HFF-Myc (cell line): Measurements from ENCODE around the gene SPIRE2.
A peak's percentile ranks its signal among the peaks of the same experiment; 100 is the strongest.
"Not testable (repeated sequence)": the region's sequence is repeated elsewhere in the genome, so short reads cannot be mapped to it uniquely, and the experiment has no call there.

ENCODE experiments used
- DNase-seq: peaks from one replicate; pipeline ENCODE4 v3.0.0-alpha.2; 2011; ENCODE audit warnings: low read depth; ENCODE audit errors: extremely low read depth
- H3K4me3 ChIP-seq: replicated peaks from 2 replicates; pipeline ENCODE4 v1.5.1; 2011; ENCODE audit warnings: low read depth, mild to moderate bottlenecking, control low read depth, low read length
- CTCF ChIP-seq: IDR thresholded peaks from 2 replicates; pipeline ENCODE4 v1.5.1; 2012; ENCODE audit warnings: mild to moderate bottlenecking, low read depth, low read length, control low read depth; ENCODE audit errors: missing control alignments

SPIRE2 gene

GRCh38 chr16:89831810-89832328 is 3.6 kb downstream of the SPIRE2 start:
- DNase-seq, result no peak
- TF ChIP-seq CTCF, result no peak

GRCh38 chr16:89833664-89834363 is 5.5 kb downstream of the SPIRE2 start:
- H3K4me3 ChIP-seq, DNase-seq: not testable (repeated sequence)

More at GRCh38 chr16:89831810-89832328, 3.6 kb downstream of the SPIRE2 start:
- H3K4me3 ChIP-seq, result no peak overlapping the region

- H3K4me3 ChIP-seq, DNase-seq: not testable (repeated sequence)
Observed at GRCh38 chr16:89834813-89835363, 6.6 kb downstream of the SPIRE2 start.

- DNase-seq, H3K4me3 ChIP-seq: not testable (repeated sequence)
Observed at GRCh38 chr16:89836484-89836883, 8.2 kb downstream of the SPIRE2 start.

GRCh38 chr16:89837014-89837546 is 8.8 kb downstream of the SPIRE2 start:
- H3K4me3 ChIP-seq, result no peak overlapping the region
- TF ChIP-seq CTCF, result no peak
- no peak for DNase-seq

GRCh38 chr16:89841275-89841674 is 13.0 kb downstream of the SPIRE2 start:
- no peak overlapping the region for H3K4me3 ChIP-seq
- TF ChIP-seq CTCF, result no peak
- no peak for DNase-seq

GRCh38 chr16:89842471-89843408 is 14.5 kb downstream of the SPIRE2 start:
- H3K4me3 ChIP-seq, result no peak overlapping the region
- no peak for TF ChIP-seq CTCF
- peak; percentile 42 for DNase-seq
